Activated CD8-positive, alpha-beta T cell treated with anti-CD3 and anti-CD28 coated beads, Interleukin-2, amount 10 ng/mL, durations not matched to agents 7 days and 5 days (primary cell): Measurements from ENCODE around the gene GLYATL3. TPM values are rescaled to one million over a fixed set of nuclear protein-coding genes. Genes with fewer than 3 reads are reported as not detected.

Source experiments
- ATAC-seq: fragments of 150-1000 bp; cut with Tn5 transposase; one replicate; pipeline ENCODE4 v1.10.0; 2021; ENCODE audit warnings: moderate library complexity
- CTCF ChIA-PET: fragments of 350-600 bp; sonication (Branson Sonifier 250); formaldehyde crosslinking; loops from one replicate; lab custom pipeline; 2021; ENCODE audit warnings: antibody characterized with exemption; lab: Charles Lee
- POLR2A ChIA-PET: fragments of 350-600 bp; sonication (Branson Sonifier 250); formaldehyde crosslinking; loops from one replicate; lab custom pipeline; 2021; ENCODE audit warnings: antibody characterized with exemption; lab: Charles Lee
- DNase-seq: peaks from one replicate; pipeline ENCODE4 v3.0.0-alpha.2; 2020
- H3K27ac Mint-ChIP-seq: one replicate; pipeline ENCODE4 v1.8.0; 2021; ENCODE audit warnings: mild to moderate bottlenecking, mixed read lengths
- H3K27me3 Mint-ChIP-seq: one replicate; pipeline ENCODE4 v1.8.0; 2021; ENCODE audit warnings: low read depth, mixed read lengths
- H3K36me3 Mint-ChIP-seq: one replicate; pipeline ENCODE4 v1.8.0; 2021; ENCODE audit warnings: low read depth, mixed read lengths
- H3K4me1 Mint-ChIP-seq: one replicate; pipeline ENCODE4 v1.8.0; 2021; ENCODE audit warnings: low read depth, mixed read lengths
- H3K4me3 Mint-ChIP-seq: one replicate; pipeline ENCODE4 v1.8.0; 2021; ENCODE audit warnings: mild to moderate bottlenecking, mixed read lengths
- H3K9me3 Mint-ChIP-seq: one replicate; pipeline ENCODE4 v1.8.0; 2022; ENCODE audit warnings: mixed read lengths; ENCODE audit not compliant: insufficient read depth
- total RNA-seq, 2 experiments: library from RNA; stranded (reverse); gene quantifications; one replicate each; pipeline ENCODE4 v1.2.3, GENCODE V29; 2021

The GLYATL3 gene
- total RNA-seq, 2 experiments from 2014 or later: not detected

- Mint-ChIP-seq H3K4me1 (peaks cover 20% of the 10 kb centered on the region), H3K27ac (no peak within 1 kb of the TSS), H3K4me3 (peak within 1 kb of the TSS; percentile 71), H3K27me3 (peaks cover 30% of the 10 kb centered on the region), H3K9me3 (no peaks in the 10 kb centered on the region), H3K36me3 (peaks cover 3% of the 10 kb centered on the region)
- peak; percentile 65 for DNase-seq
- ATAC-seq: peak; percentile 95
- ChIA-PET CTCF (interaction anchor here (0.8 to 4.4 kb wide), 5 partner anchors 16 to 97 kb away, joined by 3 to 26 read pairs (median 3); no protein-coding TSS in a partner anchor), POLR2A (no interaction called here)
Measured at GRCh38 chr6:49550492-49551077, 50.9 kb downstream of the GLYATL3 start, which contains the start of gene C6orf141. TSS of gene C6orf141 (plus strand) at chr6:49550668. CDS start at chr6:49550793, 125 bp downstream.

GRCh38 chr6:49551078-49551865 is 51.5 kb downstream of the GLYATL3 start:
- Mint-ChIP-seq H3K4me1 (peaks cover 20% of the 10 kb centered on the region), H3K27ac (no peak overlapping the region), H3K4me3 (peak overlapping the region; percentile 71), H3K9me3 (no peaks in the 10 kb centered on the region), H3K27me3 (peaks cover 30% of the 10 kb centered on the region), H3K36me3 (peaks cover 3% of the 10 kb centered on the region)
- DNase-seq: peak; percentile 24
- ATAC-seq: peak; percentile 52
- ChIA-PET CTCF (interaction anchor here (1.1 to 4.4 kb wide), 3 partner anchors 16 to 141 kb away, joined by 3 to 26 read pairs (median 7); no protein-coding TSS in a partner anchor), POLR2A (no interaction called here)

- peaks cover 3% of the 10 kb centered on the region for H3K36me3 Mint-ChIP-seq
- H3K4me3 Mint-ChIP-seq: peak overlapping the region; percentile 71
- DNase-seq (no peak), ATAC-seq (no peak)
- no peak overlapping the region for H3K27ac Mint-ChIP-seq
- peaks cover 20% of the 10 kb centered on the region for H3K4me1 Mint-ChIP-seq
- peaks cover 28% of the 10 kb centered on the region for H3K27me3 Mint-ChIP-seq
- ChIA-PET POLR2A (no interaction called here), CTCF (interaction anchor here (1.1 to 4.4 kb wide), 2 partner anchors 20 to 142 kb away, joined by 3 to 26 read pairs; no protein-coding TSS in a partner anchor)
- no peaks in the 10 kb centered on the region for H3K9me3 Mint-ChIP-seq
Measured at GRCh38 chr6:49551866-49552129, 52.1 kb downstream of the GLYATL3 start.

GRCh38 chr6:49552596-49552995 is 52.9 kb downstream of the GLYATL3 start:
- ATAC-seq: no peak
- Mint-ChIP-seq H3K9me3 (no peaks in the 10 kb centered on the region), H3K36me3 (peaks cover 3% of the 10 kb centered on the region), H3K27me3 (peaks cover 26% of the 10 kb centered on the region), H3K4me3 (no peak overlapping the region), H3K4me1 (peaks cover 20% of the 10 kb centered on the region), H3K27ac (no peak overlapping the region)
- ChIA-PET POLR2A (no interaction called here), CTCF (interaction anchor here (2.4 kb wide), 1 partner anchor 20 kb away, joined by 8 read pairs; no protein-coding TSS in a partner anchor)
- DNase-seq: no peak

- Mint-ChIP-seq H3K27ac (no peak overlapping the region), H3K4me1 (peaks cover 20% of the 10 kb centered on the region), H3K27me3 (peaks cover 22% of the 10 kb centered on the region), H3K4me3 (no peak overlapping the region), H3K9me3 (no peaks in the 10 kb centered on the region), H3K36me3 (peaks cover 3% of the 10 kb centered on the region)
- ChIA-PET CTCF (interaction anchor here (2.4 kb wide), 1 partner anchor 21 kb away, joined by 8 read pairs; no protein-coding TSS in a partner anchor), POLR2A (no interaction called here)
- DNase-seq (no peak), ATAC-seq (no peak)
Measured at GRCh38 chr6:49553384-49553783, 53.7 kb downstream of the GLYATL3 start.

DNA sequence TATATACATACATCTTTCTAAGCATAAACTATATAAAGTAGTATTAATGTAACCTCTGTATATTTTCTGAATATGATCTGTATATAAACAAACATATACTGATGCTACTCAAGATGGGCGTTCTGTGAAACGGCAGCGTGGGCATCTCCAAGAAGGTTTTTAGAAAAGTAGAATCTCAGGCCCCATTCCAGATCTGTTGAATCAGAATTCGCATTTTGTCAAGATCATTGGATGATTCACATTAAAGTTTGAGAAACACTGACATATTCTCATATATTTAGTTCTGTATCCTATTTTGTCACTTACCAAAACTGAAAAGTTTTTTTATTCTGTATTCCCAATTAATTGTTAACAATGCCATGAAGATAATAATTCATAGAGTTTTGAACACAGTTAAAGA is 56.2 kb downstream of the GLYATL3 start:
- ChIA-PET POLR2A (no interaction called here), CTCF (no interaction called here)
- peaks cover 10% of the 10 kb centered on the region for H3K4me1 Mint-ChIP-seq
- DNase-seq: no peak
- no peak overlapping the region for H3K27ac Mint-ChIP-seq
- no peaks in the 10 kb centered on the region for H3K9me3 Mint-ChIP-seq
- H3K4me3 Mint-ChIP-seq: no peak overlapping the region
- H3K27me3 Mint-ChIP-seq: peaks cover 9% of the 10 kb centered on the region
- ATAC-seq: no peak
- no peaks in the 10 kb centered on the region for H3K36me3 Mint-ChIP-seq

- no peak for ATAC-seq
- H3K9me3 Mint-ChIP-seq: no peaks in the 10 kb centered on the region
- CTCF ChIA-PET: no interaction called here
- no peak overlapping the region for H3K4me3 Mint-ChIP-seq
- H3K36me3 Mint-ChIP-seq: no peaks in the 10 kb centered on the region
- peaks cover 5% of the 10 kb centered on the region for H3K4me1 Mint-ChIP-seq
- POLR2A ChIA-PET: no interaction called here
- no peak overlapping the region for H3K27ac Mint-ChIP-seq
- DNase-seq: no peak
- H3K27me3 Mint-ChIP-seq: peaks cover 5% of the 10 kb centered on the region
Measured at GRCh38 chr6:49556429-49556837, 56.7 kb downstream of the GLYATL3 start.

- ChIA-PET CTCF (no interaction called here), POLR2A (no interaction called here)
- Mint-ChIP-seq H3K27ac (no peak overlapping the region), H3K9me3 (no peaks in the 10 kb centered on the region), H3K4me3 (no peak overlapping the region), H3K36me3 (no peaks in the 10 kb centered on the region), H3K4me1 (no peaks in the 10 kb centered on the region), H3K27me3 (no peaks in the 10 kb centered on the region)
- DNase-seq (no peak), ATAC-seq (no peak)
Measured at GRCh38 chr6:49557177-49557576, 57.5 kb downstream of the GLYATL3 start.

DNA sequence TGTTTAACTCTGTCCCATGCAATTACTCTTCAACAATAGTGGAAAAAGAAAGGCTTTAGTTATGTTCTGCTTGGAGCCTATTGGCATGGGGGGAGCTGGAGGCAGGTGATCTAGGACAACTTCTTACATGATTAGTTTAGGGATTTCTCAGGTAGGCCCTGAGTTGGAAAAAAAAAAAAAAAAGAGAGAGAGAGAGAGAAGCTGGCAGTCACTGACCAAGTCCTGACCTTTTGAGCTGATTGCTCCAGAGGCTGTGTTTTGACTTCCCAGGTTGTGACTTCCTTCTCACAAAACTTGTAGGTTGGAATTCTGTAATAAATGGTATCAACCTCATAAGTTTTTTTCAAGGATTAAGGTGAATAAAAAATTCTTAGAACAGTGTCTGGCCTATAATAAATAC is 58.5 kb downstream of the GLYATL3 start:
- no peak for ATAC-seq
- no peak for DNase-seq
- Mint-ChIP-seq H3K36me3 (no peaks in the 10 kb centered on the region), H3K4me3 (no peak overlapping the region), H3K27ac (no peak overlapping the region), H3K9me3 (no peaks in the 10 kb centered on the region), H3K4me1 (no peaks in the 10 kb centered on the region), H3K27me3 (no peaks in the 10 kb centered on the region)
- ChIA-PET POLR2A (no interaction called here), CTCF (no interaction called here)

- no peak overlapping the region for H3K27ac Mint-ChIP-seq
- POLR2A ChIA-PET: no interaction called here
- no peak overlapping the region for H3K4me3 Mint-ChIP-seq
- CTCF ChIA-PET: interaction anchor here (1.2 kb wide), 1 partner anchor 30 kb away, joined by 3 read pairs; no protein-coding TSS in a partner anchor
- peaks cover 5% of the 10 kb centered on the region for H3K27me3 Mint-ChIP-seq
- ATAC-seq (no peak), DNase-seq (no peak)
- no peaks in the 10 kb centered on the region for H3K9me3 Mint-ChIP-seq
- H3K36me3 Mint-ChIP-seq: no peaks in the 10 kb centered on the region
- H3K4me1 Mint-ChIP-seq: peaks cover 6% of the 10 kb centered on the region
Measured at GRCh38 chr6:49563006-49563886, 63.5 kb downstream of the GLYATL3 start.

- Mint-ChIP-seq H3K36me3 (no peaks in the 10 kb centered on the region), H3K27ac (no peak overlapping the region), H3K4me3 (no peak overlapping the region), H3K9me3 (no peaks in the 10 kb centered on the region), H3K4me1 (peaks cover 6% of the 10 kb centered on the region), H3K27me3 (peaks cover 5% of the 10 kb centered on the region)
- ChIA-PET POLR2A (no interaction called here), CTCF (interaction anchor here (1.2 to 1.9 kb wide), 2 partner anchors 31 to 33 kb away, joined by 3 to 6 read pairs; no protein-coding TSS in a partner anchor)
- DNase-seq (no peak), ATAC-seq (no peak)
Measured at GRCh38 chr6:49564552-49564951, 64.8 kb downstream of the GLYATL3 start.
